ENCODE results near the gene CDH16. TPM values are rescaled to one million over a fixed set of nuclear protein-coding genes. Genes with fewer than 3 reads are reported as not detected.

Gene CDH16
- total and polyA plus RNA-seq, 2 experiments from 2014 or later, result not detected

GRCh38 chr16:66891360-66891759 lies 27.3 kb downstream of the CDH16 start:
- Mint-ChIP-seq H3K27ac (no peak overlapping the region), H3K4me1 (peaks cover 7% of the 10 kb centered on the region; the same call in 1 of the 3 replicates), H3K4me3 (no peak overlapping the region), H3K9me3 (no peaks in the 10 kb centered on the region; the same call in 2 of the 3 replicates), H3K27me3 (ENCODE audit: insufficient read depth, low read depth, poor library complexity) (peaks cover 5% of the 10 kb centered on the region), H3K36me3 (ENCODE audit: low read depth) (peaks cover 26% of the 10 kb centered on the region; the same call in 2 of the 3 replicates)
- H3K27me3 ChIP-seq (ENCODE audit: insufficient read depth), result no peaks in the 10 kb centered on the region
- H4K20me1 ChIP-seq (replicated peaks; ENCODE audit: insufficient read depth), result no peaks in the 10 kb centered on the region; the same call in 1 of the 2 replicates
- ATAC-seq (no peak), DNase-seq (ENCODE audit: low spot score) (no peak)
- no peaks in the 10 kb centered on the region for H3K9me2 ChIP-seq (ENCODE audit: insufficient read depth)
- H3K27ac ChIP-seq (ENCODE audit: low read depth), result no peak overlapping the region
- no peaks in the 10 kb centered on the region; the same call in 1 of the 2 replicates for H3K4me1 ChIP-seq (ENCODE audit: insufficient read depth)
- no peak overlapping the region for H2AFZ ChIP-seq
- H3K79me2 ChIP-seq (replicated peaks; ENCODE audit: insufficient read depth), result 0 out of 2 replicates have a peak, but pooled peaks cover 10% of the 10 kb centered on the region
- H3K36me3 ChIP-seq (ENCODE audit: insufficient read depth), result no peaks in the 10 kb centered on the region
- H3K4me2 ChIP-seq, result no peak overlapping the region
- no peak overlapping the region for H3K4me3 ChIP-seq
- H3F3A ChIP-seq (replicated peaks; ENCODE audit: low read depth), result 0 out of 2 replicates have a peak, but pooled peaks cover 4% of the 10 kb centered on the region
- no peak for TF ChIP-seq CTCF (conservative IDR thresholded peaks at IDR 0.05; ENCODE audit: low read depth in 2 of 2)
- TF ChIP-seq EZH2 (IDR thresholded peaks at IDR 0.05; ENCODE audit: low read depth, unreplicated experiment), result no peak
- no peak for TF ChIP-seq STAT1 (IDR thresholded peaks at IDR 0.05; ENCODE audit: unreplicated experiment)
- TF ChIP-seq ZNF331 (CRISPR knock-in tag; IDR thresholded peaks at IDR 0.05; ENCODE audit: low read depth), result no peak
- no peak for TF ChIP-seq NANOG (IDR thresholded peaks at IDR 0.05; ENCODE audit: borderline replicate concordance)
- no peak for TF ChIP-seq JUNB (IDR thresholded peaks at IDR 0.05; ENCODE audit: unreplicated experiment)
- TF ChIP-seq EZH2phosphoT487 (IDR thresholded peaks at IDR 0.05; ENCODE audit: unreplicated experiment), result no peak
- TF ChIP-seq, protein P1, sequence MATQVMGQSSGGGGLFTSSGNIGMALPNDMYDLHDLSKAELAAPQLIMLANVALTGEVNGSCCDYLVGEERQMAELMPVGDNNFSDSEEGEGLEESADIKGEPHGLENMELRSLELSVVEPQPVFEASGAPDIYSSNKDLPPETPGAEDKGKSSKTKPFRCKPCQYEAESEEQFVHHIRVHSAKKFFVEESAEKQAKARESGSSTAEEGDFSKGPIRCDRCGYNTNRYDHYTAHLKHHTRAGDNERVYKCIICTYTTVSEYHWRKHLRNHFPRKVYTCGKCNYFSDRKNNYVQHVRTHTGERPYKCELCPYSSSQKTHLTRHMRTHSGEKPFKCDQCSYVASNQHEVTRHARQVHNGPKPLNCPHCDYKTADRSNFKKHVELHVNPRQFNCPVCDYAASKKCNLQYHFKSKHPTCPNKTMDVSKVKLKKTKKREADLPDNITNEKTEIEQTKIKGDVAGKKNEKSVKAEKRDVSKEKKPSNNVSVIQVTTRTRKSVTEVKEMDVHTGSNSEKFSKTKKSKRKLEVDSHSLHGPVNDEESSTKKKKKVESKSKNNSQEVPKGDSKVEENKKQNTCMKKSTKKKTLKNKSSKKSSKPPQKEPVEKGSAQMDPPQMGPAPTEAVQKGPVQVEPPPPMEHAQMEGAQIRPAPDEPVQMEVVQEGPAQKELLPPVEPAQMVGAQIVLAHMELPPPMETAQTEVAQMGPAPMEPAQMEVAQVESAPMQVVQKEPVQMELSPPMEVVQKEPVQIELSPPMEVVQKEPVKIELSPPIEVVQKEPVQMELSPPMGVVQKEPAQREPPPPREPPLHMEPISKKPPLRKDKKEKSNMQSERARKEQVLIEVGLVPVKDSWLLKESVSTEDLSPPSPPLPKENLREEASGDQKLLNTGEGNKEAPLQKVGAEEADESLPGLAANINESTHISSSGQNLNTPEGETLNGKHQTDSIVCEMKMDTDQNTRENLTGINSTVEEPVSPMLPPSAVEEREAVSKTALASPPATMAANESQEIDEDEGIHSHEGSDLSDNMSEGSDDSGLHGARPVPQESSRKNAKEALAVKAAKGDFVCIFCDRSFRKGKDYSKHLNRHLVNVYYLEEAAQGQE (IDR thresholded peaks at IDR 0.05; ENCODE audit: unreplicated experiment), result no peak
- TF ChIP-seq POLR2AphosphoS5 (IDR thresholded peaks at IDR 0.05; ENCODE audit: low read depth), result no peak
- TF ChIP-seq, protein P2, sequence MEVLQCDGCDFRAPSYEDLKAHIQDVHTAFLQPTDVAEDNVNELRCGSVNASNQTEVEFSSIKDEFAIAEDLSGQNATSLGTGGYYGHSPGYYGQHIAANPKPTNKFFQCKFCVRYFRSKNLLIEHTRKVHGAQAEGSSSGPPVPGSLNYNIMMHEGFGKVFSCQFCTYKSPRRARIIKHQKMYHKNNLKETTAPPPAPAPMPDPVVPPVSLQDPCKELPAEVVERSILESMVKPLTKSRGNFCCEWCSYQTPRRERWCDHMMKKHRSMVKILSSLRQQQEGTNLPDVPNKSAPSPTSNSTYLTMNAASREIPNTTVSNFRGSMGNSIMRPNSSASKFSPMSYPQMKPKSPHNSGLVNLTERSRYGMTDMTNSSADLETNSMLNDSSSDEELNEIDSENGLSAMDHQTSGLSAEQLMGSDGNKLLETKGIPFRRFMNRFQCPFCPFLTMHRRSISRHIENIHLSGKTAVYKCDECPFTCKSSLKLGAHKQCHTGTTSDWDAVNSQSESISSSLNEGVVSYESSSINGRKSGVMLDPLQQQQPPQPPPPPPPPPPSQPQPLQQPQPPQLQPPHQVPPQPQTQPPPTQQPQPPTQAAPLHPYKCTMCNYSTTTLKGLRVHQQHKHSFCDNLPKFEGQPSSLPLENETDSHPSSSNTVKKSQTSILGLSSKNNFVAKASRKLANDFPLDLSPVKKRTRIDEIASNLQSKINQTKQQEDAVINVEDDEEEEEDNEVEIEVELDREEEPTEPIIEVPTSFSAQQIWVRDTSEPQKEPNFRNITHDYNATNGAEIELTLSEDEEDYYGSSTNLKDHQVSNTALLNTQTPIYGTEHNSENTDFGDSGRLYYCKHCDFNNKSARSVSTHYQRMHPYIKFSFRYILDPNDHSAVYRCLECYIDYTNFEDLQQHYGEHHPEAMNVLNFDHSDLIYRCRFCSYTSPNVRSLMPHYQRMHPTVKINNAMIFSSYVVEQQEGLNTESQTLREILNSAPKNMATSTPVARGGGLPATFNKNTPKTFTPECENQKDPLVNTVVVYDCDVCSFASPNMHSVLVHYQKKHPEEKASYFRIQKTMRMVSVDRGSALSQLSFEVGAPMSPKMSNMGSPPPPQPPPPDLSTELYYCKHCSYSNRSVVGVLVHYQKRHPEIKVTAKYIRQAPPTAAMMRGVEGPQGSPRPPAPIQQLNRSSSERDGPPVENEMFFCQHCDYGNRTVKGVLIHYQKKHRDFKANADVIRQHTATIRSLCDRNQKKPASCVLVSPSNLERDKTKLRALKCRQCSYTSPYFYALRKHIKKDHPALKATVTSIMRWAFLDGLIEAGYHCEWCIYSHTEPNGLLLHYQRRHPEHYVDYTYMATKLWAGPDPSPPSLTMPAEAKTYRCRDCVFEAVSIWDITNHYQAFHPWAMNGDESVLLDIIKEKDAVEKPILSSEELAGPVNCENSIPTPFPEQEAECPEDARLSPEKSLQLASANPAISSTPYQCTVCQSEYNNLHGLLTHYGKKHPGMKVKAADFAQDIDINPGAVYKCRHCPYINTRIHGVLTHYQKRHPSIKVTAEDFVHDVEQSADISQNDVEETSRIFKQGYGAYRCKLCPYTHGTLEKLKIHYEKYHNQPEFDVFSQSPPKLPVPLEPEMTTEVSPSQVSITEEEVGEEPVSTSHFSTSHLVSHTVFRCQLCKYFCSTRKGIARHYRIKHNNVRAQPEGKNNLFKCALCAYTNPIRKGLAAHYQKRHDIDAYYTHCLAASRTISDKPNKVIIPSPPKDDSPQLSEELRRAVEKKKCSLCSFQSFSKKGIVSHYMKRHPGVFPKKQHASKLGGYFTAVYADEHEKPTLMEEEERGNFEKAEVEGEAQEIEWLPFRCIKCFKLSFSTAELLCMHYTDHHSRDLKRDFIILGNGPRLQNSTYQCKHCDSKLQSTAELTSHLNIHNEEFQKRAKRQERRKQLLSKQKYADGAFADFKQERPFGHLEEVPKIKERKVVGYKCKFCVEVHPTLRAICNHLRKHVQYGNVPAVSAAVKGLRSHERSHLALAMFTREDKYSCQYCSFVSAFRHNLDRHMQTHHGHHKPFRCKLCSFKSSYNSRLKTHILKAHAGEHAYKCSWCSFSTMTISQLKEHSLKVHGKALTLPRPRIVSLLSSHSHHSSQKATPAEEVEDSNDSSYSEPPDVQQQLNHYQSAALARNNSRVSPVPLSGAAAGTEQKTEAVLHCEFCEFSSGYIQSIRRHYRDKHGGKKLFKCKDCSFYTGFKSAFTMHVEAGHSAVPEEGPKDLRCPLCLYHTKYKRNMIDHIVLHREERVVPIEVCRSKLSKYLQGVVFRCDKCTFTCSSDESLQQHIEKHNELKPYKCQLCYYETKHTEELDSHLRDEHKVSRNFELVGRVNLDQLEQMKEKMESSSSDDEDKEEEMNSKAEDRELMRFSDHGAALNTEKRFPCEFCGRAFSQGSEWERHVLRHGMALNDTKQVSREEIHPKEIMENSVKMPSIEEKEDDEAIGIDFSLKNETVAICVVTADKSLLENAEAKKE (CRISPR knock-in tag; IDR thresholded peaks at IDR 0.05), result no peak
- no peak for TF ChIP-seq CREB1 (CRISPR knock-in tag; IDR thresholded peaks at IDR 0.05; ENCODE audit: low read depth)

All from GM23338 (cell line).